Measurements from ENCODE around the gene NAA50. TPM values are rescaled to one million over a fixed set of nuclear protein-coding genes. Genes with fewer than 3 reads are reported as not detected.

The NAA50 gene
- total RNA-seq, 1 donor from 2014 or later, result 208 TPM

GRCh38 chr3:113744941-113745755 lies 901 bp downstream of the NAA50 start:
- peak overlapping the region; percentile 82 for H3K4me3 ChIP-seq
- no peaks in the 10 kb centered on the region for H3K9me3 ChIP-seq (ENCODE audit: low read depth)
- H3K4me3 Mint-ChIP-seq, result peak overlapping the region; percentile 98
- H3K4me2 ChIP-seq, result peak overlapping the region; percentile 82
- H3K4me1 ChIP-seq, result peaks cover 27% of the 10 kb centered on the region
- H3K9ac ChIP-seq, result peak overlapping the region; percentile 75
- no peaks in the 10 kb centered on the region for H3K9me3 Mint-ChIP-seq
- H3K27me3 Mint-ChIP-seq (ENCODE audit: insufficient read depth, low read depth), result peaks cover 2% of the 10 kb centered on the region
- peak overlapping the region; percentile 78 for H3K27ac Mint-ChIP-seq
- H3F3A ChIP-seq (ENCODE audit: low read depth), result peaks cover 20% of the 10 kb centered on the region
- no peaks in the 10 kb centered on the region for H3K36me3 ChIP-seq
- peak overlapping the region; percentile 95 for H2AFZ ChIP-seq (replicated peaks)
- H3K36me3 Mint-ChIP-seq, result no peaks in the 10 kb centered on the region
- DNase-seq (ENCODE audit: low spot score), result peak; percentile 85
- peaks cover 39% of the 10 kb centered on the region for H3K4me1 Mint-ChIP-seq
- TF ChIP-seq EZH2 (IDR thresholded peaks at IDR 0.05) (no peak), CTCF (IDR thresholded peaks at IDR 0.05) (peak; percentile 65)
- H3K27me3 ChIP-seq, result no peaks in the 10 kb centered on the region
- H3K79me2 ChIP-seq (ENCODE audit: low read depth), result peaks cover 89% of the 10 kb centered on the region
- H4K20me1 ChIP-seq (ENCODE audit: low read depth), result peaks cover 47% of the 10 kb centered on the region
- peak overlapping the region; percentile 99 for H3K27ac ChIP-seq

GRCh38 chr3:113743006-113743630 lies 2.9 kb downstream of the NAA50 start:
- no peak overlapping the region for H3K9ac ChIP-seq
- Mint-ChIP-seq H3K36me3 (no peaks in the 10 kb centered on the region), H3K9me3 (no peaks in the 10 kb centered on the region), H3K27me3 (ENCODE audit: insufficient read depth, low read depth) (peaks cover 2% of the 10 kb centered on the region), H3K4me3 (no peak overlapping the region), H3K27ac (no peak overlapping the region), H3K4me1 (peaks cover 34% of the 10 kb centered on the region)
- H3K4me1 ChIP-seq, result peaks cover 19% of the 10 kb centered on the region
- no peaks in the 10 kb centered on the region for H3K36me3 ChIP-seq
- peaks cover 89% of the 10 kb centered on the region for H3K79me2 ChIP-seq (ENCODE audit: low read depth)
- peaks cover 67% of the 10 kb centered on the region for H4K20me1 ChIP-seq (ENCODE audit: low read depth)
- H3K27ac ChIP-seq, result no peak overlapping the region
- peaks cover 20% of the 10 kb centered on the region for H3F3A ChIP-seq (ENCODE audit: low read depth)
- H3K4me2 ChIP-seq, result peak overlapping the region; percentile 82
- TF ChIP-seq CTCF (IDR thresholded peaks at IDR 0.05) (no peak), EZH2phosphoT487 (IDR thresholded peaks at IDR 0.05) (no peak), EZH2 (IDR thresholded peaks at IDR 0.05) (no peak)
- no peak overlapping the region for H2AFZ ChIP-seq (replicated peaks)
- DNase-seq (ENCODE audit: low spot score), result no peak
- H3K27me3 ChIP-seq, result no peaks in the 10 kb centered on the region
- peak overlapping the region; percentile 82 for H3K4me3 ChIP-seq
- no peaks in the 10 kb centered on the region for H3K9me3 ChIP-seq (ENCODE audit: low read depth)

- Histone ChIP-seq H2AFZ (replicated peaks) (no peak overlapping the region), H3K36me3 (no peaks in the 10 kb centered on the region), H3K79me2 (ENCODE audit: low read depth) (peaks cover 93% of the 10 kb centered on the region), H3F3A (ENCODE audit: low read depth) (peaks cover 13% of the 10 kb centered on the region), H3K4me2 (no peak overlapping the region), H3K9ac (no peak overlapping the region), H3K4me1 (peaks cover 16% of the 10 kb centered on the region), H3K9me3 (ENCODE audit: low read depth) (no peaks in the 10 kb centered on the region), H4K20me1 (ENCODE audit: low read depth) (peaks cover 82% of the 10 kb centered on the region), H3K27ac (no peak overlapping the region), H3K4me3 (no peak overlapping the region), H3K27me3 (no peaks in the 10 kb centered on the region)
- no peak overlapping the region for H3K27ac Mint-ChIP-seq
- no peak for TF ChIP-seq EZH2 (IDR thresholded peaks at IDR 0.05)
- TF ChIP-seq EZH2phosphoT487 (IDR thresholded peaks at IDR 0.05), result no peak
- no peak for TF ChIP-seq CTCF (IDR thresholded peaks at IDR 0.05)
- H3K36me3 Mint-ChIP-seq, result no peaks in the 10 kb centered on the region
- no peaks in the 10 kb centered on the region for H3K9me3 Mint-ChIP-seq
- peaks cover 34% of the 10 kb centered on the region for H3K4me1 Mint-ChIP-seq
- no peaks in the 10 kb centered on the region for H3K27me3 Mint-ChIP-seq (ENCODE audit: insufficient read depth, low read depth)
- no peak overlapping the region for H3K4me3 Mint-ChIP-seq
- no peak for DNase-seq (ENCODE audit: low spot score)
Measured at GRCh38 chr3:113741620-113742019, 4.4 kb downstream of the NAA50 start.
